Ecto neural progenitor cell (in vitro differentiated cells): Measurements from ENCODE around the gene NUCB1.

Experiments
- DNase-seq: peaks from one replicate; pipeline ENCODE4 v3.0.0-alpha.2; 2018; ENCODE audit warnings: low spot score

Gene NUCB1

GRCh38 chr19:48935864-48936263 lies 35.8 kb downstream of the NUCB1 start:
- no peak for DNase-seq

- DNase-seq, result no peak
Measured at GRCh38 chr19:48938256-48938655, 38.1 kb downstream of the NUCB1 start.

GRCh38 chr19:48940902-48941301 lies 40.8 kb downstream of the NUCB1 start:
- no peak for DNase-seq

- no peak for DNase-seq
Measured at GRCh38 chr19:48943081-48943480, 43.0 kb downstream of the NUCB1 start.

- DNase-seq, result no peak
Measured at GRCh38 chr19:48945415-48945814, 45.3 kb downstream of the NUCB1 start.

- no peak for DNase-seq
Measured at GRCh38 chr19:48945817-48946216, 45.7 kb downstream of the NUCB1 start.

GRCh38 chr19:48946463-48947257 lies 46.5 kb downstream of the NUCB1 start:
- no peak for DNase-seq

- DNase-seq, result no peak
Measured at GRCh38 chr19:48947258-48947542, 47.1 kb downstream of the NUCB1 start.

- no peak for DNase-seq
Measured at GRCh38 chr19:48950159-48950558, 50.0 kb downstream of the NUCB1 start.

- DNase-seq, result no peak
Measured at GRCh38 chr19:48950830-48951519, 50.9 kb downstream of the NUCB1 start.

GRCh38 chr19:48953141-48953540 lies 53.0 kb downstream of the NUCB1 start:
- DNase-seq, result no peak

- DNase-seq, result no peak
Measured at GRCh38 chr19:48953990-48954594, 54.0 kb downstream of the NUCB1 start.

GRCh38 chr19:48954595-48955307 lies 54.6 kb downstream of the NUCB1 start, which contains the start of gene BAX:
Gene BAX (plus strand): TSS chr19:48954875. CDS start chr19:48954929, 54 bp downstream.
- peak; percentile 99 for DNase-seq

GRCh38 chr19:48955308-48955958 lies 55.3 kb downstream of the NUCB1 start:
- no peak for DNase-seq

- no peak for DNase-seq
Measured at GRCh38 chr19:48958006-48958405, 57.9 kb downstream of the NUCB1 start.

GRCh38 chr19:48959341-48960239 lies 59.5 kb downstream of the NUCB1 start:
- no peak for DNase-seq

GRCh38 chr19:48961051-48961649 lies 61.0 kb downstream of the NUCB1 start:
- DNase-seq, result no peak

GRCh38 chr19:48961673-48962028 lies 61.5 kb downstream of the NUCB1 start:
- DNase-seq, result no peak

- DNase-seq, result no peak
Measured at GRCh38 chr19:48962029-48962848, 62.1 kb downstream of the NUCB1 start.

GRCh38 chr19:48962849-48963165 lies 62.7 kb downstream of the NUCB1 start:
- DNase-seq, result no peak
